Natural killer cell (primary cell): Measurements from ENCODE around the gene GALNT10. TPM values are rescaled to one million over a fixed set of nuclear protein-coding genes. Genes with fewer than 3 reads are reported as not detected.

Source experiments
- ATAC-seq, 3 donors: fragments of 150-1000 bp in 2 of 3; fragments of 200-7000 bp in 1 of 3; cut with Tn5 transposase; 1 replicate in 1 of 3; 2 replicates in 2 of 3; pipeline ENCODE4 v1.10.0; 2021; ENCODE audit warnings: mild to moderate bottlenecking in 2 of 3, moderate library complexity in 2 of 3
- DNase-seq, 2 donors: peaks; one replicate each; pipeline versions ENCODE4 v3.0.0 to v3.0.0-alpha.2; 2013 to 2021; ENCODE audit warnings: mixed read lengths in 1 of 2
- H3K27ac ChIP-seq: one replicate; pipeline ENCODE4 v1.5.1; 2013; ENCODE audit warnings: mild to moderate bottlenecking, low read length
- H3K27me3 ChIP-seq: one replicate; pipeline ENCODE4 v1.6.1; 2013; ENCODE audit warnings: low read length; ENCODE audit not compliant: control insufficient read depth, insufficient read depth
- H3K36me3 ChIP-seq: one replicate; pipeline ENCODE4 v1.6.1; 2013; ENCODE audit warnings: low read length; ENCODE audit not compliant: control insufficient read depth, insufficient read depth
- H3K4me1 ChIP-seq: one replicate; pipeline ENCODE4 v1.6.1; 2013; ENCODE audit warnings: low read length; ENCODE audit not compliant: control insufficient read depth, insufficient read depth
- H3K4me3 ChIP-seq: one replicate; pipeline ENCODE4 v1.5.1; 2013; ENCODE audit warnings: low read length
- H3K9me3 ChIP-seq: one replicate; pipeline ENCODE4 v1.6.1; 2013; ENCODE audit warnings: low read length; ENCODE audit not compliant: control insufficient read depth, insufficient read depth
- H3K27ac Mint-ChIP-seq, 2 donors: one replicate each; pipeline ENCODE4 v1.8.0; 2022; ENCODE audit warnings: mild to moderate bottlenecking in 2 of 2, mixed read lengths in 2 of 2, moderate library complexity in 1 of 2
- H3K27me3 Mint-ChIP-seq, 2 donors: one replicate each; pipeline ENCODE4 v1.8.0; 2022; ENCODE audit warnings: low read depth in 2 of 2, mixed read lengths in 2 of 2
- H3K36me3 Mint-ChIP-seq: one replicate; pipeline ENCODE4 v1.8.0; 2022; ENCODE audit warnings: mixed read lengths
- H3K4me1 Mint-ChIP-seq, 2 donors: one replicate each; pipeline ENCODE4 v1.8.0; 2022; ENCODE audit warnings: mixed read lengths in 2 of 2
- H3K4me3 Mint-ChIP-seq: one replicate; pipeline ENCODE4 v1.8.0; 2022; ENCODE audit warnings: mild to moderate bottlenecking, moderate library complexity, mixed read lengths
- H3K9me3 Mint-ChIP-seq, 2 donors: one replicate each; pipeline ENCODE4 v1.8.0; 2022; ENCODE audit warnings: mixed read lengths in 2 of 2
- CTCF ChIP-seq: fragments of 200-600 bp; IDR thresholded peaks from one replicate; pipeline ENCODE4 v1.8.0; 2022; ENCODE audit warnings: antibody characterized with exemption
- WGBS: methylation state at CpG from one replicate; pipeline ENCODE4 v1.1.7; 2013; ENCODE audit warnings: missing lambda C conversion rate; ENCODE audit not compliant: insufficient coverage; 5-methylcytosine and 5-hydroxymethylcytosine counted together
- intact Hi-C: fragments of 100-400 bp; cut with micrococcal nuclease; formaldehyde crosslinking; loops from one replicate; pipeline ENCODE4 v1.14.2; 2022
- total RNA-seq, 4 donors: library from RNA; stranded (reverse); fragments of 120-200 nt in 1 of 4; gene quantifications; one replicate each; pipeline versions ENCODE4 v1.2.3 to v1.2.4, GENCODE V29; 2013 to 2022

The GALNT10 gene
- total RNA-seq, 3 donors from 2014 or later (not counting 1 experiment from before 2014, with no cell fraction given), result 77.0 to 92.6 (median 77.6) TPM

- Mint-ChIP-seq H3K4me3 (no peak overlapping the region), H3K9me3 (no peaks in the 10 kb centered on the region), H3K27ac (no peak overlapping the region), H3K4me1 (no peaks in the 10 kb centered on the region), H3K36me3 (no peaks in the 10 kb centered on the region), H3K27me3 (peaks cover 0 to 3% of the 10 kb centered on the region in 2 donors)
- DNase-seq (no peak), ATAC-seq (no peak)
- H3K4me3 ChIP-seq, result no peak overlapping the region
- H3K36me3 ChIP-seq, result no peaks in the 10 kb centered on the region
- no peak overlapping the region for H3K27ac ChIP-seq
- no peak for TF ChIP-seq CTCF
- no peaks in the 10 kb centered on the region for H3K9me3 ChIP-seq
- no peaks in the 10 kb centered on the region for H3K4me1 ChIP-seq
- no peaks in the 10 kb centered on the region for H3K27me3 ChIP-seq
- WGBS, result 94% methylated on average over 2 of the region's 2 CpGs
- intact Hi-C loops, result no loop called here
Measured at GRCh38 chr5:154172785-154173184, 17.7 kb upstream of the GALNT10 start.

- Mint-ChIP-seq H3K27ac (no peak overlapping the region), H3K27me3 (peaks cover 0 to 11% of the 10 kb centered on the region in 2 donors), H3K9me3 (no peaks in the 10 kb centered on the region), H3K4me3 (no peak overlapping the region), H3K36me3 (no peaks in the 10 kb centered on the region), H3K4me1 (no peaks in the 10 kb centered on the region)
- TF ChIP-seq CTCF, result no peak
- no peak overlapping the region for H3K27ac ChIP-seq
- WGBS, result 83% methylated on average over 1 of the region's 1 CpG
- H3K27me3 ChIP-seq, result no peaks in the 10 kb centered on the region
- intact Hi-C loops, result no loop called here
- no peaks in the 10 kb centered on the region for H3K4me1 ChIP-seq
- H3K9me3 ChIP-seq, result no peaks in the 10 kb centered on the region
- ATAC-seq, result no peak
- no peak for DNase-seq
- H3K4me3 ChIP-seq, result no peak overlapping the region
- no peaks in the 10 kb centered on the region for H3K36me3 ChIP-seq
Measured at GRCh38 chr5:154174091-154174490, 16.4 kb upstream of the GALNT10 start.

GRCh38 chr5:154176181-154176580 lies 14.4 kb upstream of the GALNT10 start:
- Histone ChIP-seq H3K27ac (no peak overlapping the region), H3K4me3 (no peak overlapping the region), H3K4me1 (no peaks in the 10 kb centered on the region), H3K9me3 (no peaks in the 10 kb centered on the region), H3K27me3 (no peaks in the 10 kb centered on the region), H3K36me3 (no peaks in the 10 kb centered on the region)
- intact Hi-C loops, result no loop called here
- no peak for ATAC-seq
- 0% methylated on average over 1 of the region's 2 CpGs for WGBS
- no peaks in the 10 kb centered on the region for H3K36me3 Mint-ChIP-seq
- TF ChIP-seq CTCF, result no peak
- H3K27ac Mint-ChIP-seq, result no peak overlapping the region
- H3K9me3 Mint-ChIP-seq, result no peaks in the 10 kb centered on the region
- H3K4me3 Mint-ChIP-seq, result no peak overlapping the region
- no peaks in the 10 kb centered on the region for H3K4me1 Mint-ChIP-seq
- H3K27me3 Mint-ChIP-seq, result peaks cover 0 to 11% of the 10 kb centered on the region in 2 donors
- no peak for DNase-seq

GRCh38 chr5:154178661-154179060 lies 11.9 kb upstream of the GALNT10 start:
- Histone ChIP-seq H3K9me3 (no peaks in the 10 kb centered on the region), H3K27me3 (no peaks in the 10 kb centered on the region), H3K4me3 (no peak overlapping the region), H3K4me1 (no peaks in the 10 kb centered on the region), H3K36me3 (no peaks in the 10 kb centered on the region), H3K27ac (no peak overlapping the region)
- Mint-ChIP-seq H3K36me3 (no peaks in the 10 kb centered on the region), H3K4me3 (no peak overlapping the region), H3K27ac (no peak overlapping the region), H3K9me3 (no peaks in the 10 kb centered on the region), H3K27me3 (peaks cover 0 to 11% of the 10 kb centered on the region in 2 donors), H3K4me1 (peaks cover 0 to 10% of the 10 kb centered on the region in 2 donors)
- TF ChIP-seq CTCF, result no peak
- ATAC-seq, result no peak
- no peak for DNase-seq
- intact Hi-C loops, result no loop called here
- 61% methylated on average over 2 of the region's 2 CpGs for WGBS
